Activated CD4-positive, alpha-beta memory T cell treated with anti-CD3 and anti-CD28 coated beads for 36 hours (primary cell): ENCODE data around the gene SP2. TPM values are rescaled to one million over a fixed set of nuclear protein-coding genes. Genes with fewer than 3 reads are reported as not detected.

Experiments used
- CTCF ChIA-PET: fragments of 350-600 bp; sonication (Branson Sonifier 250); formaldehyde crosslinking; loops from one replicate; lab custom pipeline; 2021; ENCODE audit warnings: antibody characterized with exemption, inconsistent platforms; lab: Charles Lee
- POLR2A ChIA-PET: fragments of 350-600 bp; sonication (Branson Sonifier 250); formaldehyde crosslinking; loops from one replicate; lab custom pipeline; 2021; ENCODE audit warnings: antibody characterized with exemption; lab: Charles Lee
- DNase-seq: peaks from one replicate; pipeline ENCODE4 v3.0.0-alpha.2; 2020
- H3K27ac Mint-ChIP-seq: one replicate; pipeline ENCODE4 v1.8.0; 2021; ENCODE audit warnings: mixed read lengths
- H3K27me3 Mint-ChIP-seq: one replicate; pipeline ENCODE4 v1.8.0; 2021; ENCODE audit warnings: mixed read lengths
- H3K36me3 Mint-ChIP-seq: one replicate; pipeline ENCODE4 v1.8.0; 2021; ENCODE audit warnings: mixed read lengths
- H3K4me1 Mint-ChIP-seq: one replicate; pipeline ENCODE4 v1.8.0; 2021; ENCODE audit warnings: low read depth, mixed read lengths
- H3K4me3 Mint-ChIP-seq: one replicate; pipeline ENCODE4 v1.8.0; 2021; ENCODE audit warnings: mild to moderate bottlenecking, mixed read lengths
- H3K9me3 Mint-ChIP-seq: one replicate; pipeline ENCODE4 v1.8.0; 2021; ENCODE audit warnings: mixed read lengths
- intact Hi-C: fragments of 100-400 bp; cut with micrococcal nuclease; formaldehyde crosslinking; loops from one replicate; pipeline ENCODE4 v1.15.1; 2023
- total RNA-seq, 2 experiments: library from RNA; stranded (reverse); gene quantifications; one replicate each; pipeline ENCODE4 v1.2.3, GENCODE V29; 2021

The SP2 gene
- total RNA-seq, 2 experiments from 2014 or later, result 15.1 to 17.2 TPM

DNA sequence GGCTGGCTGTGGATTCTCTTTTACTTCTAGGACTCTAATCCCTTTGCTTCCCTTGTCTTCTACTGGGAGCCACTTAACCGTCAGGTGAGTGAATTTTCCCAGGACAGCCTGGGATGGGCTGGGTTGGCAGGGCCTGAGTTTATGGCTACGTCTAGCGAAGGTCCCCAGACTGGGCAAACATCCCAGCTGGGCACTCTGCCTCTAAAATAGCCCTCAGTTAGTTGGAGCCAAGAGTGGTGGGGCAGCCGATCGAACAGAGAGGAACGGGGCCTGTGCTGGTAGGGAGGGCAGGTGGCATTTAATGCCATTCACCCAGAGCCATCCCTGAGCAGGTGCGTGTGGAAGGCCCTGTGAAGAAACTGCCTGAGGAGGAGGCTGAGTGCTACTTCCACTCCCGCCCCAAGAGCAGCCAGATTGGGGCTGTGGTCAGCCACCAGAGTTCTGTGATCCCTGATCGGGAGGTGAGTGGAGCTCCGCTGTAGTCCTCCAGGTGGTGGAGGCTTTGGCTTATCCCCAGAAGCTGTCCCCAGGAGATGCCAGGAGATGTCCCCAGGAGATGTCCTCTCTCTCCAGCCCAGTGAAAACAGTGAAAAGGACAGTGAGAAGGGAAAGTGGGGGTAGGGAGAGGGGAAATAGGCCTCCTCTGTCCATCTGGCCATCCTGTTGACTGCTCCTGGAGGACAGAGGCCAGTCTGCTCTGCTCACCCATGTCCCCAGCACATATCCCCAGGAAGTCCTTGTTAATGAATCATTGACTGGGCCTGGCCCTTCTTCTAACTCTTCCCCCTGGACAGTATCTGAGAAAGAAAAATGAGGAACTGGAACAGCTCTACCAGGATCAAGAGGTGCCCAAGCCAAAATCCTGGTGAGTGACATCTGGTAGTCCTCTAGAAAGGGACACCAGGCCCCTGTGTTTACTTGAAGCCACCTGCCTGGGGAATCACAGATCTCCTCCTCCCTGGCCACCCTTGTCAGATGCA lies 49.8 kb downstream of the SP2 start:
- H3K4me3 Mint-ChIP-seq, result no peak overlapping the region
- intact Hi-C loops, result no loop called here
- CTCF ChIA-PET, result interaction anchor here (0.9 to 17.6 kb wide), 14 partner anchors 9 to 680 kb away, joined by 3 to 290 read pairs (median 4); partner anchors contain the start of genes CDK5RAP3, HOXB9, PRR15L and SCRN2
- H3K27ac Mint-ChIP-seq, result peak overlapping the region; percentile 6
- peaks cover 50% of the 10 kb centered on the region for H3K4me1 Mint-ChIP-seq
- no peaks in the 10 kb centered on the region for H3K9me3 Mint-ChIP-seq
- DNase-seq, result no peak
- POLR2A ChIA-PET, result interaction anchor here (0.8 to 1.4 kb wide), 2 partner anchors 25 to 51 kb away, joined by 4 read pairs; partner anchors contain the start of gene CDK5RAP3
- H3K27me3 Mint-ChIP-seq, result no peaks in the 10 kb centered on the region
- peaks cover 17% of the 10 kb centered on the region for H3K36me3 Mint-ChIP-seq

DNA sequence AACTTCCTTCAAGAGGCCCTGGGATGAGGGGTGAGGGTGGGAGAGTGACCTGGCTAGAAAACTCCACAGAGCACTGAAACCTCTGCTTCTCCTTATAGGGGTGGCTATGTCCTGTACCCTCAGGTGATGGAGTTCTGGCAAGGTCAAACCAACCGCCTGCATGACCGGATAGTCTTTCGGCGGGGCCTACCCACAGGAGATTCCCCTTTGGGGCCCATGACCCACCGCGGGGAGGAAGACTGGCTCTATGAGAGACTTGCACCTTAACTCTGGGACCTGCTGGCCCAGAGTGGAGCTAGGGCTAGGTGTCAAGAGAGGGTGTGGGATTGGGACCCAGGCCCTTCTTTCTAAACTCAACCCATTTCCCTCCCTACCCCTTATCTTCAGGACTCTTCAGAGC lies 50.5 kb downstream of the SP2 start:
- POLR2A ChIA-PET, result interaction anchor here (0.8 to 1.4 kb wide), 2 partner anchors 24 to 51 kb away, joined by 4 read pairs; partner anchors contain the start of gene CDK5RAP3
- Mint-ChIP-seq H3K9me3 (no peaks in the 10 kb centered on the region), H3K4me3 (no peak overlapping the region), H3K36me3 (peaks cover 17% of the 10 kb centered on the region), H3K27ac (no peak overlapping the region), H3K4me1 (peaks cover 45% of the 10 kb centered on the region), H3K27me3 (no peaks in the 10 kb centered on the region)
- no peak for DNase-seq
- CTCF ChIA-PET, result interaction anchor here (0.8 to 17.6 kb wide), 30 partner anchors 10 to 679 kb away, joined by 3 to 290 read pairs (median 4); partner anchors contain the start of genes CDK5RAP3, HOXB9, PRR15L and SCRN2
- intact Hi-C loops, result no loop called here

DNA sequence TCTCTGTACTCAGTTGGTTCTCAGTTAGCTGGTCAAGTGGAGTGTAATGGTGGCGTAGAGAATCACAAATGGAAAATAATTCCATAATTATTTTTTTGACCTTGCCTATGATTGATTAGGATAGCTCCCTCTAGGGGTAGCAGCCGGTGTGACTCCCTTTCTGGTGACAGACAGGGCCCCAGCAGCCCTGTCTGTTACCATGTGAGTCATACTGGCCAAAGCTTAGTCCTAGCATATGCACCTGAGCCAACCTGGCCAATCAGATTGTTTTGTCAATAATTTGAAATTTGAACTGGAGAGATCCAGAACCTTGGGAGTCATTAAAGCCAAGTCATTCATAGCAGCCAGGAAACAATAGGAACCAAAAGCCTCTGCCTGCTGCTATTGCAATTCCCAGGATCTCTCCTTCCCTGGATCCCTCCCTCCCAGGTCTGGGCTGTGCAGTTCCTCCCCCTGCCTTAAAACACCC lies 50.9 kb downstream of the SP2 start:
- intact Hi-C loops, result loop anchor here (1.0 kb wide), 1 partner anchor 23 kb away; no protein-coding TSS in a partner anchor
- H3K4me1 Mint-ChIP-seq, result peaks cover 43% of the 10 kb centered on the region

DNA sequence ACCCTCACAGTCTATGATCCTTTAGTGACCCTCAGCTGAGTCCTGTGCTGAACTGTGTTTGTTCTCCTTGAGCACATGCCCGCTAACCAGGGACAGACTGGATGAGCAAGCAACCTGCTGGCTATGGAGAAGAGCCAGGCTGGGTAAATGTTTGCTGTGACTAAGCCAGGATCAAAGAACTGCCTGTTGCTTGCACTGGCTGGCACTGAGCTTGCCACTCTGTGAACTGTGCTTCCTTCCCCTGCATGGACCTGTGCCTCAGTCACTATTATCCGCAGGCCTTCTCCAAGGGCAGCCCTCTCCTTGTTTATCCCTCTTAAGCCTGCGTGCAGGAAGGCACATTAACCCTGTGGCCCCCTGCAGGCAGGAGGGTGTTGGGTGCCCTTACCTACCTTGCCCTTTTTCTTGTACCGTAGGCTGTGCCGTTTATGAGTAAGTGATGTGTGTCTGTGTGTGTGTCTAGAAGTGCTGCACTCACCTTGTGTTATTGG lies 52.7 kb downstream of the SP2 start:
- Mint-ChIP-seq H3K27ac (peak overlapping the region; percentile 23), H3K4me3 (no peak overlapping the region)

More for the DNA sequence above, 50.9 kb downstream of the SP2 start:
- POLR2A ChIA-PET, result interaction anchor here (0.8 to 1.4 kb wide), 2 partner anchors 24 to 52 kb away, joined by 4 read pairs; partner anchors contain the start of gene CDK5RAP3
- Mint-ChIP-seq H3K27me3 (no peaks in the 10 kb centered on the region), H3K36me3 (peaks cover 17% of the 10 kb centered on the region), H3K4me3 (no peak overlapping the region), H3K27ac (peak overlapping the region; percentile 54), H3K9me3 (no peaks in the 10 kb centered on the region)
- DNase-seq, result peak; percentile 89
- CTCF ChIA-PET, result interaction anchor here (0.6 to 17.6 kb wide), 32 partner anchors 10 to 679 kb away, joined by 3 to 290 read pairs (median 4); partner anchors contain the start of genes CDK5RAP3, HOXB9, PRR15L and SCRN2

DNA sequence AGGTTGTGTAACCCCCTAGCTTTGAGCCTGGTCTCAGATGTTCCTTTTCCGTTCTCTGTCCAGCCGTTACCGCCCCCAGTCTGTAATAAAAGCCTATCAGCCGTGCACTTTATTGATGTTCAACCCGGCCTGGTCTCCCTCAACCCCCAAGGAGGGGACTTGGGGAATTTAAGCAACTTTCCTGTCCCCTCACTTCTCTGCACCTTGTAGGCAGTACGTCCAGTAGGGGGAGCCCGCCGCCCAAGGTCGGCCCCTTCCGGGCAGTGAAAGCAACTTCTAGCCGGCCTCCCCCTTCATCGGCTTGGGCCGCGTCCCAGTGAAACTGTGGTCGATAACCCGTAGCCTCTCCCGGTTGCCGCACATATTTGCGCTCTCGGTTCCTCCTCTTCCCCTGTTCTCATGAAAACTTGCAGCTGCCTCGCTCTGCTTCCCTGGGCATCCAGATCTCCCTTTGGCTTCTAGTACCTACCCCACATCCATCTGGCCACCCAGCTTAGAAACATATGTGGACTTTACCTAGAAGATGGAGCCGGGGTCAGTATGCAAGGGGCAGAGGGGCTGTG lies 53.2 kb downstream of the SP2 start:
- H3K36me3 Mint-ChIP-seq, result peaks cover 17% of the 10 kb centered on the region

More for the DNA sequence above, 52.7 kb downstream of the SP2 start:
- CTCF ChIA-PET, result interaction anchor here (0.6 to 17.6 kb wide), 22 partner anchors 8 to 384 kb away, joined by 3 to 290 read pairs (median 4); partner anchors contain the start of genes CDK5RAP3, PNPO, PRR15L and SP2
- intact Hi-C loops, result loop anchor here (1.0 kb wide), 1 partner anchor 70 kb away; no protein-coding TSS in a partner anchor
- peaks cover 17% of the 10 kb centered on the region for H3K36me3 Mint-ChIP-seq
- no peak for DNase-seq
- H3K9me3 Mint-ChIP-seq, result no peaks in the 10 kb centered on the region
- peaks cover 29% of the 10 kb centered on the region for H3K4me1 Mint-ChIP-seq
- POLR2A ChIA-PET, result interaction anchor here (1.4 kb wide), 1 partner anchor 22 kb away, joined by 7 read pairs; the partner anchor contains the start of gene CDK5RAP3
- no peaks in the 10 kb centered on the region for H3K27me3 Mint-ChIP-seq

DNA sequence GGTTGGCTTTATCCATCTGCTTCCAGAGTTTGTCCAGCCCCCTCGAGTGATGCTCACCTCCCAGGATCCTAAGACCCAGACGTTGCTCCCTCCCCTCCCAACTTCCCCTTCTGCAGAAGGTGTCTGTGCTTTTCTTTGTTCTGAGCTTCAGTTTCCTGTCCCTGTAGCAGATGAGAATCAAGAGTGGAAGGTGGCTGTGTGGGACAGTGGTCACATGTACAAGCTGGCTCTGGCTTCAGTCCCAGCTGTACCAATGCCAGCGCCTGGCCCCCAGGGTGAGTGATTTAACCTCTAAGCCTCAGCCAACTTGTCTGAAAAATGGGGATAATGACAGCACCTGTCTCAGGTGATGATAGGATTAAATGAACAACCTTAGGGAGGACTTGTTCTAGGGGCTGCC lies 53.9 kb downstream of the SP2 start:
- no peak overlapping the region for H3K4me3 Mint-ChIP-seq
- intact Hi-C loops, result loop anchor here (1.0 kb wide), 1 partner anchor 68 kb away; no protein-coding TSS in a partner anchor
- H3K27ac Mint-ChIP-seq, result no peak overlapping the region
- H3K27me3 Mint-ChIP-seq, result no peaks in the 10 kb centered on the region
- ChIA-PET CTCF (interaction anchor here (0.6 to 17.6 kb wide), 29 partner anchors 8 to 612 kb away, joined by 3 to 290 read pairs (median 4); partner anchors contain the start of genes CDK5RAP3, PNPO, PRR15L and SCRN2), POLR2A (interaction anchor here (0.6 to 1.4 kb wide), 3 partner anchors 21 to 68 kb away, joined by 3 to 7 read pairs (median 4); partner anchors contain the start of gene CDK5RAP3)
- no peak for DNase-seq
- H3K36me3 Mint-ChIP-seq, result peaks cover 13% of the 10 kb centered on the region
- H3K9me3 Mint-ChIP-seq, result no peaks in the 10 kb centered on the region
- peaks cover 24% of the 10 kb centered on the region for H3K4me1 Mint-ChIP-seq

More for the DNA sequence above, 53.2 kb downstream of the SP2 start:
- DNase-seq, result peak; percentile 87
- ChIA-PET POLR2A (interaction anchor here (1.4 kb wide), 1 partner anchor 22 kb away, joined by 7 read pairs; the partner anchor contains the start of gene CDK5RAP3), CTCF (interaction anchor here (0.6 to 17.6 kb wide), 32 partner anchors 7 to 611 kb away, joined by 3 to 290 read pairs (median 4); partner anchors contain the start of genes CDK5RAP3, PNPO, PRR15L and SNX11)
- peak overlapping the region; percentile 63 for H3K27ac Mint-ChIP-seq
- intact Hi-C loops, result loop anchor here (1.0 kb wide), 1 partner anchor 69 kb away; no protein-coding TSS in a partner anchor
- no peaks in the 10 kb centered on the region for H3K27me3 Mint-ChIP-seq
- H3K4me3 Mint-ChIP-seq, result peak overlapping the region; percentile 51
- H3K4me1 Mint-ChIP-seq, result peaks cover 28% of the 10 kb centered on the region
- H3K9me3 Mint-ChIP-seq, result no peaks in the 10 kb centered on the region

DNA sequence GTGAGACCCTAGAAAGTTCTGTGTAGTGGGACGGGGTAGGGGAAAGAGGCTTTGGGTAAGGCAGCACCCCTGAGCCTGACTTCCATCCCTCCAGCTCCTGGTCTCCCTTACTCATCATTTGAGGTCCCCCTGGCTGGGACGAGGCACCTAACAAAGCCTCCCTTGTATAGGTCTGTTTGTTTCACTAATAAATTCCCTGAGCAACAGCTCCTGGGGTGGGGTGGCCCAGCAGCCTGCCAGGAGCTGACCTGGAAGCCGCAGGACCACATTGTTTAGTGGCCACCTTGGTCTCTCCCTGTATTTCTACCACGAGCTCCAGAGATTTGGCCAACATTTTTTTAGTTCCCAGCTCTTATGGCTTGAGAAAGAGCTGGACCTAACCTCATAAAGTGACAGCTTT lies 54.4 kb downstream of the SP2 start:
- ChIA-PET CTCF (interaction anchor here (0.6 to 17.6 kb wide), 23 partner anchors 9 to 173 kb away, joined by 3 to 290 read pairs (median 4); partner anchors contain the start of genes CDK5RAP3, PNPO, SCRN2 and SNX11), POLR2A (interaction anchor here (0.6 to 1.4 kb wide), 3 partner anchors 20 to 67 kb away, joined by 3 to 7 read pairs (median 4); partner anchors contain the start of gene CDK5RAP3)
- Mint-ChIP-seq H3K36me3 (peaks cover 11% of the 10 kb centered on the region), H3K27me3 (no peaks in the 10 kb centered on the region), H3K27ac (no peak overlapping the region), H3K4me3 (no peak overlapping the region), H3K4me1 (peaks cover 19% of the 10 kb centered on the region), H3K9me3 (no peaks in the 10 kb centered on the region)
- intact Hi-C loops, result no loop called here
- DNase-seq, result no peak

DNA sequence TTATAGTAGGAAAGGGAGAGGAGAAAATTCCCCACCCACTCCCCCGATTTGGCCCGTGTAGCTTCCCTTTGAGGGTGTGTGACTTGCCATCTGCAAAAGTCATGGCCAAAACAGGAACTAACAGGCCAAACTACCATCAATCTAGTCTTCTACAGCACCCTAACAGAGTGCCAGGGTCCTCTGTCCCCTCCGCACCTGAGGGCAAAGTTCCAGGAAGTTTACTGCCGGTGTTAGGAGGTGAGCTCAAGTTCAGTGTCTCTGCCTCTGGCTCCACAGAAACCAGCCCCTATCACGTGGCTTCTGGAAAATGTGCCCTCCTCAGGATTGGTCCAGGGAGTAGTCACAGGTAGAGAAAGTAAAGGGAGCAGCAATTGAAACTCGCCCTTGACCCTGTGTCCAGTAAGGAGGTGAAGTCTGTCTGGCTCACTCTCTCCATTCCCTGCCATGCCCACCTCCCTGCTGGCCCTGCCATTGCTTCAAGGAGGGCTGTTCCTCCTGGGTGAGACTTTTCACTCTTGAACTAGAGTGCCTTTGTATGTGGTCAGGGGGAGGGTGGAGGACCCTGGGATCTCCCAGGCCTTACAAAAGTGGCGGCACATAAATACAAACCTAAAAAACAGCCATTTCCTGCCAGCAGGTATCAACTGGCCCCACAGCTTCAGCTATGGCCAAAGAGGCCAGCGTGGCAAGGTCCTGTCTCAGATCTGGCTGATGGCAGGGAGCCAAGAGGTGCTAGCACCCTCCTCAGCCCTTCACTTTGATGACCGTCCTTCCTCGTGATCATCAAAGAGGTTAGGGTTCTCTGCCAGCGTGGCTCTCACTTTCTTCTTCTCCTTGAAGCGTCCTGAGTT lies 56.4 kb downstream of the SP2 start:
- Mint-ChIP-seq H3K27ac (no peak overlapping the region), H3K4me1 (peaks cover 12% of the 10 kb centered on the region), H3K9me3 (no peaks in the 10 kb centered on the region), H3K27me3 (no peaks in the 10 kb centered on the region), H3K4me3 (no peak overlapping the region), H3K36me3 (peaks cover 1% of the 10 kb centered on the region)
- POLR2A ChIA-PET, result interaction anchor here (0.9 kb wide), 1 partner anchor 9 kb away, joined by 3 read pairs; no protein-coding TSS in a partner anchor
- intact Hi-C loops, result no loop called here
- DNase-seq, result no peak
- CTCF ChIA-PET, result interaction anchor here (0.8 to 17.6 kb wide), 2 partner anchors 8 to 17 kb away, joined by 3 to 290 read pairs; partner anchors contain the start of gene CDK5RAP3

DNA sequence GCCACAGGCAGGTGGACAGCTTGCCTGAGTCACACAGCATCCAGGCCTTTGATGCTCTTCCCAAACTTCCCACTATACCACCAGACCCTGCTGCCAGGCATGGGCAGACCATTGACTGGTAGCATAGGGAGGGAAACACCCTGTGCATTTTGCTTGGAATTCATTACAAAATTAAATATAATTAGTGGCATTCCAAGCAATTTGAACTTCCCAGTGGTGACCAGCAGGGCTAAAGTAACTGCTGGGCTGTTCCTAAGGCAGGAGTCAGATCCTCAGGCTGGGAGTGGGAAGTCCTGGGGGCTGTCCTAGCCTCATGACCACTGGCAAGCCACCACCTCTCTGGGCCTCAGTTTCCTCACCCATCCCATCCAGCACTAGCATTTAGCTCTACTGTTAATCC lies 57.9 kb downstream of the SP2 start:
- Mint-ChIP-seq H3K4me1 (peaks cover 11% of the 10 kb centered on the region), H3K36me3 (peaks cover 1% of the 10 kb centered on the region), H3K27me3 (no peaks in the 10 kb centered on the region), H3K9me3 (no peaks in the 10 kb centered on the region), H3K4me3 (no peak overlapping the region), H3K27ac (no peak overlapping the region)
- DNase-seq, result no peak
- POLR2A ChIA-PET, result no interaction called here
- CTCF ChIA-PET, result interaction anchor here (17.6 kb wide), 1 partner anchor 15 kb away, joined by 290 read pairs; the partner anchor contains the start of gene CDK5RAP3
- intact Hi-C loops, result no loop called here
